ENCODE results near the gene SNX32. TPM values are rescaled to one million over a fixed set of nuclear protein-coding genes. Genes with fewer than 3 reads are reported as not detected.
A peak's percentile ranks its signal among the peaks of the same experiment; 100 is the strongest.

Gene SNX32
- 1.2 and 2.7 TPM in 2 replicates for polyA plus RNA-seq (2014; cell fraction: cytosol; rRNA removed)
- 22.4 and 22.5 TPM in 2 replicates for polyA plus RNA-seq (2014; cell fraction: nucleus; rRNA removed)

GRCh38 chr11:65833297-65834030 is at the start of gene SNX32:
TSS of gene SNX32 (plus strand) at chr11:65833963. CDS start at chr11:65834066, 103 bp downstream.
- DNase-seq (ENCODE audit: low spot score) = peak; percentile 96

GRCh38 chr11:65785319-65786007 is 48.3 kb upstream of the SNX32 start:
- DNase-seq (ENCODE audit: low spot score) = no peak

GRCh38 chr11:65786008-65786785 is 47.6 kb upstream of the SNX32 start:
- DNase-seq (ENCODE audit: low spot score) = no peak

GRCh38 chr11:65786786-65787636 is 46.8 kb upstream of the SNX32 start, which contains the start of gene OVOL1:
TSS of gene OVOL1 (plus strand) at chr11:65787063. CDS start at chr11:65787374, 311 bp downstream.
- DNase-seq (ENCODE audit: low spot score) = no peak

GRCh38 chr11:65787649-65788622 is 45.8 kb upstream of the SNX32 start:
- no peak for DNase-seq (ENCODE audit: low spot score)

- no peak for DNase-seq (ENCODE audit: low spot score)
These were observed 44.9 kb upstream of the SNX32 start for GRCh38 chr11:65788821-65789220.

GRCh38 chr11:65789230-65790103 is 44.3 kb upstream of the SNX32 start:
- DNase-seq (ENCODE audit: low spot score) = no peak

- no peak for DNase-seq (ENCODE audit: low spot score)
These were observed 43.5 kb upstream of the SNX32 start for GRCh38 chr11:65790104-65790901.

GRCh38 chr11:65790902-65791650 is 42.7 kb upstream of the SNX32 start:
- DNase-seq (ENCODE audit: low spot score) = no peak

GRCh38 chr11:65791719-65792213 is 42.0 kb upstream of the SNX32 start:
- DNase-seq (ENCODE audit: low spot score) = no peak

GRCh38 chr11:65792456-65792855 is 41.3 kb upstream of the SNX32 start:
- DNase-seq (ENCODE audit: low spot score) = no peak

- no peak for DNase-seq (ENCODE audit: low spot score)
These were observed 40.6 kb upstream of the SNX32 start for GRCh38 chr11:65793144-65793581.

- DNase-seq (ENCODE audit: low spot score) = no peak
These were observed 40.0 kb upstream of the SNX32 start for GRCh38 chr11:65793625-65794400.

- DNase-seq (ENCODE audit: low spot score) = no peak
These were observed 38.9 kb upstream of the SNX32 start for GRCh38 chr11:65794570-65795510.
